OCI-LY3 (cell line): Measurements from ENCODE around the gene XRCC4.

ENCODE experiments used
- CTCF ChIP-seq: fragments of 200-600, 300-600 bp; sonication (generic); IDR thresholded peaks from 2 replicates; pipeline ENCODE4 v1.5.1; 2014; ENCODE audit warnings: antibody characterized with exemption, low read length, low read depth
- EZH2phosphoT487 ChIP-seq: fragments of 200-600 bp; shearing (Covaris generic); IDR thresholded peaks from 2 replicates; pipeline ENCODE4 v1.6.1; 2018; ENCODE audit warnings: antibody characterized with exemption, mixed run types, low read depth

GRCh38 chr5:83084336-83084735 lies 7.0 kb downstream of the XRCC4 start:
- TF ChIP-seq CTCF (no peak), EZH2phosphoT487 (no peak)
